ENCODE results near the gene SFT2D3.

DNA sequence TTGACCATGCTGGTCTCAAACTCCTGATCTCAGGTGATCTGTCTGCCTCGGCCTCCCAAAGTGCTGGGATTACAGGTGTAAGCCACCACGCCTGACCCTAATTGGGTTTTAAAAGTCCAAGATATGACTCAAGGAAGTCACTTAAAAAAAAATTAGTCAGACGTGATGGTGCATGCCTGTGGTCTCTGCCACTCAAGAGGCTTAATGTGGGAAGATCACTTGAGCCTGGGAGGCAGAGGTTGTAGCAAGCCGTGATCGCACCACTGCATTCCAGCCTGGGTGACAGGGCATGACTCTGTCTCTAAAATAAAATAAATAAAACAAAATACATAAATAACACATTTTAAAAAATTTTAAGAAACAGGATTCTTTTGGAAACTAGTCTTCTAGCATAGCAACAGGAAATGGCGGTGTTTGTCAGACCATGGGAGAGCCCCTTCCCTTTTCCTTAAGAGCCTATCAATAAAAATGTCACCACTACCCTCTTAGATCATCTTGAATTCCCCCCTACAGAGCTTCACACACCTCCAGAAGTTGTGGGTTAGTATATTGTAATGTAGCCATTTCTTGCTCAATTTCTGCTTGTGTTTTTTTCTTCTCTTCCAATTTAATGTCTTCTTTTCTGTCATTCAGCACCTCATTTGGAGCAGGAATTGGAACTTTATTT is 20.1 kb downstream of the SFT2D3 start:
- TF ChIP-seq, protein P1, sequence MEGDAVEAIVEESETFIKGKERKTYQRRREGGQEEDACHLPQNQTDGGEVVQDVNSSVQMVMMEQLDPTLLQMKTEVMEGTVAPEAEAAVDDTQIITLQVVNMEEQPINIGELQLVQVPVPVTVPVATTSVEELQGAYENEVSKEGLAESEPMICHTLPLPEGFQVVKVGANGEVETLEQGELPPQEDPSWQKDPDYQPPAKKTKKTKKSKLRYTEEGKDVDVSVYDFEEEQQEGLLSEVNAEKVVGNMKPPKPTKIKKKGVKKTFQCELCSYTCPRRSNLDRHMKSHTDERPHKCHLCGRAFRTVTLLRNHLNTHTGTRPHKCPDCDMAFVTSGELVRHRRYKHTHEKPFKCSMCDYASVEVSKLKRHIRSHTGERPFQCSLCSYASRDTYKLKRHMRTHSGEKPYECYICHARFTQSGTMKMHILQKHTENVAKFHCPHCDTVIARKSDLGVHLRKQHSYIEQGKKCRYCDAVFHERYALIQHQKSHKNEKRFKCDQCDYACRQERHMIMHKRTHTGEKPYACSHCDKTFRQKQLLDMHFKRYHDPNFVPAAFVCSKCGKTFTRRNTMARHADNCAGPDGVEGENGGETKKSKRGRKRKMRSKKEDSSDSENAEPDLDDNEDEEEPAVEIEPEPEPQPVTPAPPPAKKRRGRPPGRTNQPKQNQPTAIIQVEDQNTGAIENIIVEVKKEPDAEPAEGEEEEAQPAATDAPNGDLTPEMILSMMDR (IDR thresholded peaks at IDR 0.05) = no peak
- TF ChIP-seq EZH2 (IDR thresholded peaks at IDR 0.05; ENCODE audit: borderline replicate concordance, insufficient read depth, low read depth, low read length, poor library complexity, severe bottlenecking) = no peak
